ENCODE results near the gene ODAD2. TPM values are rescaled to one million over a fixed set of nuclear protein-coding genes. Genes with fewer than 3 reads are reported as not detected.

ODAD2 gene
- total RNA-seq, 1 donor from 2014 or later: 0.86 TPM

DNA sequence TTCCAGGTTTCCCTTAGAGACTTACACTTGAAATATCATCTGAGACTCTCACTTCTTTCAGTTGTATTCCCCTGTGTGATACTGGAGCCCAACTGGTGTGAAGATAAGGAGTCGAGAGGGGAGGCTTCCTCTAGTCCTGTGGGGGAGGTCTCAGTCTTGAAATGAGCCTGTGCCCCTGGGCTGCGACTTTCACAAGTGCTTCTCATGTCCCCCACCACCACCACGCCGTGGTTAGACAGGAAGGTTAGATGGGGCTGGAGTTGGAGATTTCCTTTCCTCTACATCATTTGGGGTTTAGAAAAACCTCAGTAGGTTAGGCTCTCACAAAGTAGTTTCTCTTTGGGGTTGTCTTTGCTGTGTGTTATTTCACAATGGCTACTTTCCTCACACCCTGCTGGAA, 227.6 kb downstream of the ODAD2 start:
- DNase-seq (ENCODE audit: low spot score): no peak

DNA sequence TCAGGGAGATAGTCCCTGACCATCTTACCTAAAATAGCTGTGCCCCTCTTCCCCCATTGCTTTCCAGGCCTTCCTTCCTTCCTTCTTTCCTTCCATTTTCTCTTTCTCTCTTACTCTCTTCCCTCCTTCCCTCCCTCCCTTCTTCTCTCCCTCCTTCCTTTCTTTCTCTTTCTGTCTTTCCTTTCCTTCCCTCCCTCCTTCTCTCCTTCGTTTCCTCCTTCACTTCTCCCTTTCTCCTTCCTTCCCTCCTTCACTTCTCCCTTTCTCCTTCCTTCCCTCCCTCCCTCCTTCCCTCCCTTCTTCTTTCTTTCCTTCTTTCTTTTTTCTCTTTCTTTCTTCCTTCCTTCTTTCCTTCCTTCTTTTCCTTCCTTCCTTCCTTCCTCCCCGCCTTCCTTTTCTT, 228.7 kb downstream of the ODAD2 start:
- DNase-seq (ENCODE audit: low spot score): no peak
